Astrocyte (in vitro differentiated cells and primary cell): ENCODE results near the gene TGFBI.

Experiments used
- EZH2 ChIP-seq: IDR thresholded peaks from 2 replicates; pipeline ENCODE4 v1.6.1; 2012; ENCODE audit warnings: mild to moderate bottlenecking, low read length, inconsistent platforms; ENCODE audit not compliant: insufficient read depth
- TF ChIP-seq, protein P1 (sequence below): IDR thresholded peaks from 2 replicates; pipeline ENCODE4 v1.5.1; 2011; ENCODE audit warnings: low read depth, mild to moderate bottlenecking, inconsistent platforms, low read length, moderate library complexity; ENCODE audit not compliant: insufficient read depth

GRCh38 chr5:136061630-136062365 is 33.0 kb downstream of the TGFBI start:
- TF ChIP-seq, protein P1, sequence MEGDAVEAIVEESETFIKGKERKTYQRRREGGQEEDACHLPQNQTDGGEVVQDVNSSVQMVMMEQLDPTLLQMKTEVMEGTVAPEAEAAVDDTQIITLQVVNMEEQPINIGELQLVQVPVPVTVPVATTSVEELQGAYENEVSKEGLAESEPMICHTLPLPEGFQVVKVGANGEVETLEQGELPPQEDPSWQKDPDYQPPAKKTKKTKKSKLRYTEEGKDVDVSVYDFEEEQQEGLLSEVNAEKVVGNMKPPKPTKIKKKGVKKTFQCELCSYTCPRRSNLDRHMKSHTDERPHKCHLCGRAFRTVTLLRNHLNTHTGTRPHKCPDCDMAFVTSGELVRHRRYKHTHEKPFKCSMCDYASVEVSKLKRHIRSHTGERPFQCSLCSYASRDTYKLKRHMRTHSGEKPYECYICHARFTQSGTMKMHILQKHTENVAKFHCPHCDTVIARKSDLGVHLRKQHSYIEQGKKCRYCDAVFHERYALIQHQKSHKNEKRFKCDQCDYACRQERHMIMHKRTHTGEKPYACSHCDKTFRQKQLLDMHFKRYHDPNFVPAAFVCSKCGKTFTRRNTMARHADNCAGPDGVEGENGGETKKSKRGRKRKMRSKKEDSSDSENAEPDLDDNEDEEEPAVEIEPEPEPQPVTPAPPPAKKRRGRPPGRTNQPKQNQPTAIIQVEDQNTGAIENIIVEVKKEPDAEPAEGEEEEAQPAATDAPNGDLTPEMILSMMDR, result no peak
- no peak for TF ChIP-seq EZH2
